SKM-1 (cell line): Measurements from ENCODE around the gene CFB.
"Not testable (repeated sequence)": the region's sequence is repeated elsewhere in the genome, so short reads cannot be mapped to it uniquely, and the experiment has no call there.

Source experiments
- DNase-seq: peaks from one replicate; lab custom pipeline; 2025; ENCODE audit not compliant: unreplicated experiment; lab: John Stamatoyannopoulos, UW

CFB gene

GRCh38 chr6:31945507-31946369, at the start of gene CFB:
CFB (plus strand) TSS chr6:31946095; CDS start chr6:31946222, 127 bp downstream.
- DNase-seq = no peak

GRCh38 chr6:31896493-31896855, 49.4 kb upstream of the CFB start:
- DNase-seq = no peak

DNA sequence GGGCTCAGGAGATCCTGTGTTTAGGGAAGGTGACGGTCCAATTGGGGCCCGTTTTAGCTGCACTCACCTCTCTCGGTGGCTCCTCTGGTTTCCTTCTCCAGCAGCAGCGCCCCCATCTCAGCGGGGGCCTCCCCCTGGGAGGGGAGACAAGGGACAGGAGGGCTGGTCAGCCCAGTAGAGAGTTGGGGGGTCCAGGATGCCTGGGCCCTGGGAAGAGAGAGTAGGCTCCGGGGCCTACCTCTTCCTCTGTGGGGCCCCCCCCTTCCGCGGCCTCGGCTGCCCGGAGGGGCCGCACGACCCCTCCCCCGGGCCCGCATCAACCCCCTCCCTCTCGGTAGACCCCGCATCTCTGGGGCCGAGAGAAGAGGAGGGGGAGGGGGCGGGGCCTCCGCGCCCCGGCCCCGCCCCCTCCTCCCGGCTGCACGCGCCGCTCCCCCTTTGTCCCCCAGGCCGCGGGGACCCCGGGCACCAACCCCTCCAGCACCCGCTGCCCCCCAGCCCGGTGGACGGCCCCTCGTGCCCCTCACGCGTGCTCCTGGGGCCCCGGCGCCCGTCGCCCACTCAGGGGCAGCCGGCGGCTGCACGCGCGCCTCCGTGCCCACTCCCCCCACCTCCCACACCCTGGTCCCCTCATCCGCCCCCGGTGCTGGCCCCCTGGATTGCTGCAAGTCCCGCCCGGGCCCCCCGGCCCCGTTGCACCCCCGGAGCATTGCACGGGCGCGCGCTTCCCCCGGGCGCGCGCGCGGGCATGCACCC, 48.9 kb upstream of the CFB start:
- no peak for DNase-seq

GRCh38 chr6:31897612-31898382, 48.1 kb upstream of the CFB start, which contains the start of gene EHMT2:
EHMT2 (minus strand) TSS chr6:31897698; CDS start chr6:31897677, 21 bp downstream.
- peak; percentile 64 for DNase-seq

- DNase-seq = peak; percentile 13
These were observed 47.4 kb upstream of the CFB start for GRCh38 chr6:31898383-31899011.

GRCh38 chr6:31899215-31899614, 46.7 kb upstream of the CFB start:
- DNase-seq = no peak

DNA sequence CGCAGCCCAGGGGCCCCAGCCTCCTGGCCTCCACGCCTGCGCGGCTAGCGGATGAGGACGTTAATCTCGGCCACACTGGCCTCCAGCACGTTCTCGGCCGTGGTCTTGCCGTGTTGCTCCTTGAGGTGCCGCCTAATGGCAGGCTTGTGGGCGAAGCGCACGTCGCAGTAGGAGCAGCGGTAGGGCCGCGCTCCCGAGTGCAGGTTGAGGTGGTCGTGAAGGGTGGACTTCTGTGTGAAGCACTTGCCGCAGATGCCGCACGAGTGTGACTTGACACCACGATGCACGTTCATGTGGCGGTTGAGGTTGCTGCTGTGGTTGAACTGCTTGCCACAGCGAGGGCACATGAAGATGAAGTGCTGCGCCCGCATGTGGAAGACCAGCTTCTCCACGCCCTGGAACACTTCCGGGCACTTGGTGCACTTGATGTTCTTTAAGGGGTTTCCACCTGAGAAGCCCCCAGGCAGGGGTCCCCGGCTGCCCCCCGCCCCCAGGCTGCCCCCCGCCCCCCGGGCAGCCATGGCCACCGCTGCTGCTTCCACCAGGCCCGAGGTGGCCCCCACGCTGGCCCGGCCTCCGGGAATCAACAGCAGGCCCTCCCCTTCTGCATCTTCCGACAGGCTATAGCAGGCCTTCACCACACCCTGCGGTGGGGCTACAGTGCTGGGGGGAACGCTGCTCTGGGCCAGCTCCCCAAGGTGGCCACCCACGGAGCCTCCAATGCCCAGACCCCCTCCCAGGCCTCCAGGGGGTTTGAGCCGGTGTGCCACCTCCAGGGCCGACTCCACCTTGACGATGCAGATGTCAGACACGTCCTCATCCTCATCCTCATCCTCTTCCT, 45.8 kb upstream of the CFB start:
- DNase-seq = no peak

DNA sequence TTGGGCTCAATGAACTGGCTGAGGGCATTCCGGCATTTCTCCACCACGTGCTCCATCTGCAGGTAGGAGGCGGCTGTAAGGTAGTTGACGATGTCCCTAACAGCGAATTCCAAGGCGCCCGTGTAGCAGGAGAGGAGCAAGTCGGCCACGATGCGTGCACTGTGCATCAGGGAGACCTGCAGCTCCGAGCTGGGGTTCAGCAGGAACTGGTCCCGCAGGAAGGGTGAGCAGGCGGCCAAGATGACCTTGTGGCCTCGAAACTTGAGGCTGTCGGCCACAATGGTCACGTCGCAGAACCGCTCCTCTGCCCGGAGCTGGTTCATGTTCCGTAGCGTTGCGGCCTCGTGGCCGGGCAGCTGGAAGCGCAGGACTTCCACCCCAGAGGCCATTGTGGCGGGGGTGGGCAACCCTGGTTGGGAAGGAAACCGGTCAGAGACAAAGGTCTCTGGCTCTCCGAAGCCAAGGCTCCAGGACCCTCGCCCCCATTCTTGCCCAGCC, 44.9 kb upstream of the CFB start:
- DNase-seq = no peak

- no peak for DNase-seq
These were observed 44.4 kb upstream of the CFB start for GRCh38 chr6:31901415-31901952.

DNA sequence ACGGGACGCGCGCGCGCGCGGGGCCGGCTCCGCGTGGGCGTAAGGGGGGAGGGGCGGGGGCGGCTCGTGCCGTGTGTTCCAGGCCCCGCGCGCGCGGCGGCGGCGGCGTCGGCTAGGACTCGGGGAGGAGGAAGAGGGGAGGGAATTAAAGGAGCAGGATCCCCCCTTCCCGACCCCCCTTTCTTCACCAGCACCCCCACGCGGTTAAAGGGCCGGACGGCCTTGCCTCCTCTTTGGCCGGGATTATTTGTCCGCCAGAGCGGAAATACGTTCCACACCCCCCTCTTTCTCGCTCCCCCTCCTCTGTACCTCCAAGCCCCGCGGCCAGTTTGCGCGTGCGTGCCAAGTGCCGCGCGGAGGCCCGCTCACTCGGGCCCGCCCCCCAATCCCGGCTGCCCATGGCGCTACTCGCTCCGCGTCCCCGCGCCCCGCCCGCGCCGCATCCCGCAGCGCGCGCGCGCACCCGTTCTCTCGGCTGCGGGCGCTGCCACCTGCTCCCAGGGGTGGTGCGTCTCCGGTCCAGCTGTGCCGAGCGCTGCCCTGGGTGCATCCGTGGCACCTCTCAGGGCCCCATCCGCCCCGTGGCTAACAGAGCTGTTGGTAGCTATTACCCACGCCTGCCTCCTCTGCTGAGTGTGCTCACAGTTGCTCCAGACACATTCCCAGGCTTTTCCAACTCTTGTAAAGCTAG, 43.8 kb upstream of the CFB start, which contains the start of gene ZBTB12:
Gene ZBTB12, minus strand, starts transcription at position 134 of the 691 bp plus-strand sequence. CDS start 781 bp downstream, outside the sequence.
- peak; percentile 69 for DNase-seq

DNA sequence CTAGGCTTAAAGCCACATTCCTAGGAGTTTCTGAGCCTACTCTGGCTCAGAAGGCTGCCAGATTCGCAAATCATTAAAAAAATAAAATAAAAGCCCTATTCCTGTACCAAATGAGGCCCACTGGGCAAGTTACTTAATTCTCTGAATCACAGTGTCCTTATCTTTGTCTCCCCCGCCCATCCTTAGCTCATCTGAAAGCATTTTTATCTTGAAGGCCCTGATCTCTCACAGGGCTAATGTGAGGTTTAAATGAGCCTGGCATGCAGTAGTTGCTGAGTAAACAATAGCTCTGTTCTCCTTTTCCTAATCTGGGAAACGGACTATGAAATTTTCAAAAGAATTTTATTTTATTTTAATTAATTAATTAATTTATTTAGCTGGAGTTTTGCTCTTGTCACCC, 41.9 kb upstream of the CFB start:
- no peak for DNase-seq

GRCh38 chr6:31905041-31905440, 40.9 kb upstream of the CFB start:
- DNase-seq = no peak

- no peak for DNase-seq
These were observed 39.8 kb upstream of the CFB start for GRCh38 chr6:31906122-31906521.

GRCh38 chr6:31906727-31907126, 39.2 kb upstream of the CFB start:
- DNase-seq = not testable (repeated sequence)

DNA sequence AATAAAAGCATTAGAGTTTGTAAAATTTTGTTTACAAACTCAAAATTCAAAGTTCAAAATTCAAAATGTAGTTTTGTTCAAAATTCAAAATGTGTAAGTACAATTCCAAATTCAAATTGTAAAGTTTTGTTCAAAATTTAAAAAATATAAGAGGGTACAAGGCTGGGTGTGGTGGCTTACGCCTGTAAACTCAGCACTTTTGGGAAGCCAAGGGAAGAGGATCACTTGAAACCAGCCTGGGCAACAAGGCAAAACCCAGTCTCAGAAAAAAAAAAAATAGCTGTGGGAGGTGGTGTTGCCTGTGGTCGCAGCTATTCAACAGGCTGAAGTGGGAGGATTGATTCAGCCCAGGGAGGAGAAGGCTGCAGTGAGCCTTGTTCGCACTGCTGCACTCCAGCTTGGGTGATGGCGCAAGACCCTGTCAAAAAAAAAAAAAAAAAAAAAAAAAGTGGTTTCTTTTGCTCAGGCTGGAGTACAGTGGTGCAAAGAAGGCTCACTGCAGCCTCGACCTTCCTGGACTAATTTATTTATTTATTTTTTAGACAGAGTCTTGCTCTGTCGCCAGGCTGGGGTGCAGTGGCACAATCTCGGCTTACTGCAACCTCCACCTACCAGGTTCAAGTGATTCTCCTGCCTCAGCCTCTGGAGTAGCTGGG, 38.6 kb upstream of the CFB start:
- DNase-seq = peak; percentile 71

DNA sequence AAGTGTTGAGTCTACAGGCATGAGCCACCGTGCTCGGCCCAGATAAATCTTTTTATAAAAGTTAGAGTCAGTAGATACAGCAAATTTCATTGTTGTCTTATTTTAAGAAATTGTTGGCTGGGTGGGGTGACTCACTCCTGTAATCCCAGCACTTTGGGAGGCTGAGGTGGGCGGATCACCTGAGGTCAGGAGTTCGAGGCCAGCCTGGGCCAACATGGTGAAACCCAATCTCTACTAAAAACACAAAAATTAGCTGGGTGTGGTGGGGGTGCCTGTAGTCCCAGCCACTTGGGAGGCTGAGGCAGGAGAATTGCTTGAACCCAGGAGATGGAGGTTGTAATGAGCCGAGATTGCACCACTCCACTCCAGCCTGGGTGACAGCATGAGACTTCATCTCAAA, 37.6 kb upstream of the CFB start:
- not testable (repeated sequence) for DNase-seq

DNA sequence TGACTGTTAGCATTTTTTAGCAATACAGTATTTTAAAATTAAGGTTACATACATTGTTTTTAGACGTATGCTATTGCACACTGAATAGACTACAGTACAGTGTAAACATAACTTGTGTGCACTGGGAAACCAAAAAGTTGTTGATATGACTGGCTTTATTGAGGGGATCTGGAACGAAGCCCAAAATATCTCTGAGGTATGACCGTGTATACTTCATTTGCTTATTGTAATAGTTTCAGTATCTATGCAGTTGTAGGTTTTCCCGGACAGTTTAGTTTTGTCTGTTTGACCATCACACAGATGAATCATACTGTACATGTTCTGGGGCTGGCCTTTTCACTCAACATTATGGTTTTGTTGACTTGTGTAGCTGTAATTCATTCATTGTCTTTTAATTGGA, 37.1 kb upstream of the CFB start:
- DNase-seq = no peak

GRCh38 chr6:31909298-31909697, 36.6 kb upstream of the CFB start:
- DNase-seq = not testable (repeated sequence)
